GM19438 (cell line): ENCODE measurements around the gene AOPEP.
"Not testable (repeated sequence)": the region's sequence is repeated elsewhere in the genome, so short reads cannot be mapped to it uniquely, and the experiment has no call there.

Experiments used
- ATAC-seq: cut with Tn5 transposase; IDR thresholded peaks from one replicate; pipeline ENCODE4 v1.9.1; 2021; ENCODE audit warnings: low read depth; ENCODE audit not compliant: unreplicated experiment

The AOPEP gene

GRCh38 chr9:94811074-94811473 is 84.6 kb downstream of the AOPEP start:
- ATAC-seq: no peak

GRCh38 chr9:94812343-94812742 is 85.8 kb downstream of the AOPEP start:
- no peak for ATAC-seq

DNA sequence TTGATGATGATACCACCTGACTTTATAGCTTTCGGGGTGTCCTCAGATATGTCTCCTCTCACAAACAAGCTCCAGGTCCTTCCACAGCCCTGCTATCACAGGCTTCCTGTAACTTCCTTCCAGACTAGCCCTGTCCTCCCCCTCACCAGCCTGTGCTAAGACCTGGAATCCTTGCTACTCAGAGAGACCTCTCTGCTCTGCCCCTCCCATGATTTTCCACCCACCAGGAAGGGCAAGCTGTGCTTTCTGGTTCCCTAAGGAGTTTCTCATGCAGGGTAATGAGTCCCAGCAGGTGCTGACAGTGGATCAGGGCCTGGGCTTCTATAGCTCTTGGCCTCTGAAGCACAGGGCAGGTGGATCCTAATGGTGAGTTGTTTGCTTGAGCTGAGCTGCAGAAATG is 86.9 kb downstream of the AOPEP start:
- no peak for ATAC-seq

- ATAC-seq: no peak
These were observed 91.0 kb downstream of the AOPEP start for GRCh38 chr9:94817291-94818177.

DNA sequence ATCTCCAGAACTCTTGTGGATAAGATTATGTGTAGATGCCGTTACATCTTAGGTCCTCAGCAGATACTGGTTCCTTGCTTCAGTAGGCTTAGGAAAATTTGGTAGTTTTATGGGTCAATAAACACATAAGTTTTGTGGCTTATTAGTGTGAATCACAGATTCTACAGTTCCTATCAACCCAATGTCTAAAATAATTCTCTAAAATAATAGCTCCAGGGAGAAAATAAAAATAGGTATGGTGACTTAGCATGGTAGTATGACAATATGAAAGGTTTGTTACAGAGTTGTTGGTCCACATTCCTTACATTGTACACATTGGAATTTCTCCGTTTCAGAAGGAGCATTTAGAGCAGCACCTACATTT is 91.7 kb downstream of the AOPEP start:
- ATAC-seq: no peak

- ATAC-seq: no peak
These were observed 92.7 kb downstream of the AOPEP start for GRCh38 chr9:94819161-94819687.

DNA sequence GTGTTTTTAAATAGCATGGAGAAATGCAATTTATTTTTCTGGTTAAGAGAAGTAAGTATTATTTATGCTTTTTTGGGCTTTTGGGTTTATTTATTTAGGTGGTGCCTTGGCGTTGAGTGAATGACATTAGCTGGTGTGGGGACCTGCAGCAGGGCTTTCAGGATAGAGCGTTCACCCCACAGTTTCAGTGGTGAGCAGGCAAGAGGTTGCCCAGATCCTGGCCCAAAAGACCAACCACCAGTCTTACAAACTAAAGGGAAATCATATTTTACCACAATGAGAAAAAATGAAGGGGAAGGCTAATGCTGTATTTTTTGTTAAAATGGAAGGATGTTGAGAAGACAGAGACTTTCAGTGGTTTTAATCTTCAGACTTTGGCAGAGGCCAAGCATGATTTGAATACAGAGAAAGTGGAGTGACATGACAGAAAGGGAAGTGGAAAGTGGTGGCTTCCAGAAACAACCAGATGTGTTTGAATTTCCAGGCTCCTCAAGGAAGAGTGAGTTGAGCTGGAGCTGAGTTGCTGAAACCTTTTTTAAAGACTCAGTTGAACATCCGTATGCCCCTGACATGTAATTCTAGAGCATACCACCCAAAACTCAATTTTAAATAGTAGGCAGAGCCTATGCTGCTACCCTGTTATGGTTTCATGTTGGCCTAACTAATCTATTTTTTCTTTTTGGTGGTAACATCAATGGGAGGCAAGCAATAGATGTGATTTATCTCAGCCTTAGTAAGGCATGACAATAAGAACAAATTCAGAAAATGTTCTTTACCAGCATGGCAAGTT is 94.8 kb downstream of the AOPEP start:
- ATAC-seq: no peak

GRCh38 chr9:94822273-94822672 is 95.8 kb downstream of the AOPEP start:
- ATAC-seq: no peak

DNA sequence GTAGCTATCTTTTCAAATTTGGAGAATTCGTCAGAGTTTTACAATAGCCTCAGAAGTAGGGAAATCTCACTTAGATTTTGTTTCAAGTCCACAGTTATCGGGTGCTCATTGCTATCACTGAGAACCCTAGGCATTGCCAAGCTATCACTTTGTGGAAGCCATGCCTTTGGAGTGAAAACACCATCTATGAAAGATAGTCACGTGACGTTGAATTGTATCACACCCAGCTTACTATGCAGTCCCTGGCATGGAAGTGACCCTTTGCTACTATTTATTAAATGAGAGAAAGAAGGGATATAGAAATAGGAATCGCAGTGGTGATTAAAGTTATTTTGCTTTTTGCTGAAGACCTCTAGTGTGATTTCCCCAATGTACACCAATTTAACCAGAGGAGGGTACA is 97.2 kb downstream of the AOPEP start:
- no peak for ATAC-seq

- no peak for ATAC-seq
These were observed 97.9 kb downstream of the AOPEP start for GRCh38 chr9:94824411-94824810.

GRCh38 chr9:94824913-94825610 is 98.6 kb downstream of the AOPEP start:
- no peak for ATAC-seq

DNA sequence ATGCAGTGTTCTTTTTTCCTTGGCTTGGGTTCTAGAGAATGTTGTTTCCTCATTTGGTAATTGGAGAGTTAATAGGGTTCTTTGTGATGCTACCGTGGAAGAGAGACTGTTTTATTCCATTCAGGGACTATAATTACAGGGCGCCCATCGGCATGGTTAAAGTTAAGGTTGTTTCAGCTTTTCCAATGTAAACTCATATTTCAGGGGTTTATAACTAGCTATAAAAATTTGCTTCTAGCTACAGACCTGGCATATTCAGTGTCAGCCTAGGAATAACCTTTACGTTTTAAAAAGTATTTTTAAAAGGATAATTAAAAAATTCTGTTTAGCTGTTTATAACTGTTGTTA is 99.1 kb downstream of the AOPEP start:
- no peak for ATAC-seq

- ATAC-seq: no peak
These were observed 99.5 kb downstream of the AOPEP start for GRCh38 chr9:94826044-94826443.

DNA sequence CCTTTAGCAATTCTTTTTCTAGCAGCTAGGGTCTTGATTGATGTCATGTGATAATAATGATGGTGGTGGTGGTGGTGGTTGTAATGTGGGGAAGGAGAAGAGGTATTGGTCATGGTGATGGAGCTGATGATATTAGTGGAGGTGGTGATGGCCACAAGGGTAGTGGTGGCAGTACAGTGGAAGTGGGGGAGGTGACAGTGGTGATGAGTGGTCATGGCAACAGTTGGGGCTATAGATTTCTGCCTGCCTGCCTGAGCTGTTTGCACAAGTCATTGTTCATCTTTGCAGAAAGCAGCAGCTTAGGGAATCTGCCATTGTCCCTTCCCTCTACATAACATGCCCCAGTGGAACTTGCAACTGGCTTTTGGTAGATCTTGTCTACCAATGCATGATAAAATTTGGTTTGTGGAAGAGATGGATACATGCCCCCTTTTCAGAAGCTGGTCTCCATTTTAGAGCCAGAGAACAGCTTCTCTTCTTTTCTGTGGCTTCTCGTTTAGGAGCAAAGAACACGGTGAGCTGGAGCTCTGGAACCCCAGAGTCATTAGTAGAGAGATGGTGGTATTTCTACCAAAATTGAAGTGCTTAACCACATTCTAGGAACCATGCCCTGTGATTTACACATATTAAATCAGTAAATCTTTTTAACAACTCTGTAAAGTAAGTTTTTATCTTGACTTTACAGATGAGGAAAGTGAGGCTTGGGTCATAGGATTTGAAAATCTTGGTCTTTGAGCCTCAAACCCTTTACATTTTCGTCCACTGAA is 100.3 kb downstream of the AOPEP start:
- no peak for ATAC-seq

- ATAC-seq: no peak
These were observed 101.2 kb downstream of the AOPEP start for GRCh38 chr9:94827584-94828304.

- ATAC-seq: no peak
These were observed 103.0 kb downstream of the AOPEP start for GRCh38 chr9:94829380-94830070.

DNA sequence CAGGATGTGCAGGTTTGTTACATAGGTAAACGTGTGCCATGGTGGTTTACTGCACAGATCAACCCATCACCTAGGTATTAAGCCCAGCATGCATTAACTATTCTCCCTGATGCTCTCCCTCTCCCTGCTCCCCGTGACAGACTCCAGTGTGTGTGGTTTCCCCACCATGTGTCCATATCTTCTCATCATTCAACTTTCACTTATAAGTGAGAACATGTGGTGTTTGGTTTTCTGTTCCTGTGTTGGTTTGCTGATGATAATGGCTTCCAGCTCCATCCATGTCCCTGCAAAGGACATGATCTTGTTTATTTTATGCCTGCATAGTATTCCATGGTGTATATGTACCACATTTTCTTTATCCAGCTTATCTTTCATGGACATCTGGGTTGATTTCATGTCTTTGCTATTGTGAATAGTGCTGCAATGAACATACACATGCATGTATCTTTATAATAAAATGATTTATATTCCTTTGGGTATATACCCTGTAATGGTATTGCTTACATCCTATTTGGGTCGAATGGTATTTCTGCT is 103.6 kb downstream of the AOPEP start:
- not testable (repeated sequence) for ATAC-seq

DNA sequence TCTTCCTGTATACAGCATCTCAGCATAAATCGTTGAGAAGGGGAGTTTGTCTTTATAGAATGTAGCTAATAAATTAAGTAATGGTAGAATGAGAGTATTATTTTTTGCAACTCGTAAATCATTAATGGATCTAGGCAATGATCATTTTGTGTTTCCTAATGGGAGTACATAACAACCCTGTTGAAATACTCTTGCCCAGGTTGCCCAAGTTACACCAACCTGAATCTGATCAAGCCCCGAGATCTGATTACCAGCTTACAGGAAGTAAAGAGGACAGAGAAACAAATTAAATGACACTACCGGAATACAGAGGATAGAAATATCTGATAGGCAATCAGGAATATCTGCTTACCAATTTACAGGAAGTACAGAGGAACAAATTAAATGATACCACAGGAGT is 107.3 kb downstream of the AOPEP start:
- no peak for ATAC-seq

DNA sequence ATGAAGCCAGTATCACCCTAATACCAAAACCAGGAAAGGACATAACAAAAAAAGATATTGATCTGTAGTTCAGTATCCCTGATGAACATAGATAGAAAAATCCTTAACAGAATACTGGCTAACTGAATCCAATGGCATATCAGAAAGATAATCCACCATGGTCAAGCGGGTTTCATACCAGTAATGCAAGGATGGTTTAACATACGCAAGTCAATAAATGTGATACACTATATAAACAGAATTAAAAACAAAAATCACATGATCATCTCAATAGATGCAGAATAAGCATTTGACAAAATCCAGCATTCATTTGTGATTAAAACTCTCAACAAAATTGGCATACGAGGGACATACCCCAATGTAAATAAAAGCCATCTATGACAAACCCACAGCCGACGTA is 110.9 kb downstream of the AOPEP start:
- no peak for ATAC-seq
